DMS153 (cell line): ENCODE data around the gene PCK1.

Source experiments
- DNase-seq: peaks from one replicate; lab custom pipeline; 2025; lab: John Stamatoyannopoulos, UW

The PCK1 gene

DNA sequence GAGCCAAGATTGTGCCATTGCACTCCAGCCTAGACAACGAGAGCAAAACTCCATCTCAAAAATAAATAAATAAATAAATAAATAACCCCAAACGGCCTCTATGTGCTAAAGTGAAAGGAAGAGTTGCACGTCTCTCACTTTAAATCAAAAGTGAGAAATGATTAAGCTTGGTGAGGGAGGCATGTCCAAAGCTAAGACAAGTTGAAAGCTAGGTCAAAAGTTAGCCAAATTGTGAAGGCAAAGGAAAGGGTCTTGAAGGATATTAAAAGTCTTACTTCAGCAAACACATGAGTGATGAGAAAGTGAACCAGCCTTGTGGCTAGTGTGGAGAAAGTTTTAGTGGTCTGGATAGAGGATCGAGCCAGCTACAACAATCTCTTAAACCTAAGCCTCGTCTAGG lies 45.0 kb downstream of the PCK1 start:
- no peak for DNase-seq

DNA sequence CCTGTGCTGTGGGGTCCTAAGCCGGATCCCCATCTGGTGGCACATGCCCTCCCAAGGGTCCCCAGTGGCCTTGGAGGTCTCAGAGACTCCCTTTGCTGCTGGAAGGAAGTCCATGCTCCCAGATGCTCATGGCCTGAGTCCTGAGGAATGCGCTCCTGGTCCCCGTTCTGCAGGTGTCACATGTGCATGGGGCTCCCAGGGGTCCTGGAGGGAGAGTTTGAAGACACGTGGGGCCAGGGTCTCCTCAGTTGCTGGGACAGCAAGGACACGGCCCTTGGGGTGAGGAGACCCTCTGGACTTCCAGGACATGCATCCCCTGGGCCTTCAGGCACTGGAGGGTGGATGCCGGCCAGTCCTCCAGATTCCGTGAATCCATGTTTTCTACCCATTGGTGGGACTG lies 47.6 kb downstream of the PCK1 start:
- DNase-seq = no peak

DNA sequence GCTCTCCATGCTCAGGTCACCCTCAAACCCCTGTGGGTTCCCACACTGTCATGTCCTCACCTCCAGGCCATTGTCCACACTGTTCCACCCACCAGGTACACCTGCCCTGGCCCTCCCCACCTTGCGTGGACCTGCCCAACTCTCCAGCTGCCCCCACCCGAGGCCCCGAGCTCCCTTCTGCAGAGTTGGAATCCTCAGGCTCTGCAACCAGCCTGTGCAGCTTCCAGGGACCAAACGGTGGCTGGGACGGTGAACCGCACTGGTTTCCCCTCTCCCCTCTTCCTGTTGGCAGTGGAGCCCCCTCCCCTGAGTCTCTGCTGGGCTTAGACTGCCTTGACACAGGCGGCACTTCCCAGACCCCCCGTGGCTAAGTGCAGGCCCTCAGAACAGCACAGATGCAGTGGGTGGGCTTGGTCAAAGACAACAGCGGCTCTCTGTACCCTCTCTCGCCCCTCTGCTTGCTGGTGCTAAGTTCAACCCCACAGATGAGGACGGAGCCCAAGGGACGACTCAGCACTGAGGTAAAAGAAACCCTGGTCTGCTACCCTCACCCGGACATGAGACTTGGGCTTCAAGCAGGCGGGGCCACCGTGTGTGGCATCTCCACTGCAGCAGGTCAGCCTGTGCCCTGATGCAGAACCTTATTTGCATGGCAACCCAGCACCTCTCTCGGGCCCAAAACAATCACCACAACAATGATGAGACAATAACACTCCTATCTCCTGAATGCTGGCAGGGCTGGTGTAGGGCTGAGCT lies 48.4 kb downstream of the PCK1 start:
- no peak for DNase-seq

DNA sequence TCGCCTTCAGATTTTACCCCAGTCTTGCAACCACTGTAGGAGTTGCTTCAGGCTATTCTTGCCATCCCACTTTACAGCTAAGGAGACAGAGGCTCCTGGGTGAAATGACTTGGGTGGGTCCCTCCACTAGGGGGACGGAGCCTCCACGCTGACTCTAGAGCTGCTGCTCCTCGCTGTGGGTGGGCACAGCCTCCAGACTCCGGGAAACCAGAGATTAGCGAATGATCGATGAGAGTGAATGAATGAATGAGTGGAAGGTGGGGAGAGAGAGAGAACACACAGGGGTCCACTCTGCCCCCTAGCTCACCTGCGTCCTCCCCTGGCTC lies 48.9 kb downstream of the PCK1 start:
- no peak for DNase-seq

DNA sequence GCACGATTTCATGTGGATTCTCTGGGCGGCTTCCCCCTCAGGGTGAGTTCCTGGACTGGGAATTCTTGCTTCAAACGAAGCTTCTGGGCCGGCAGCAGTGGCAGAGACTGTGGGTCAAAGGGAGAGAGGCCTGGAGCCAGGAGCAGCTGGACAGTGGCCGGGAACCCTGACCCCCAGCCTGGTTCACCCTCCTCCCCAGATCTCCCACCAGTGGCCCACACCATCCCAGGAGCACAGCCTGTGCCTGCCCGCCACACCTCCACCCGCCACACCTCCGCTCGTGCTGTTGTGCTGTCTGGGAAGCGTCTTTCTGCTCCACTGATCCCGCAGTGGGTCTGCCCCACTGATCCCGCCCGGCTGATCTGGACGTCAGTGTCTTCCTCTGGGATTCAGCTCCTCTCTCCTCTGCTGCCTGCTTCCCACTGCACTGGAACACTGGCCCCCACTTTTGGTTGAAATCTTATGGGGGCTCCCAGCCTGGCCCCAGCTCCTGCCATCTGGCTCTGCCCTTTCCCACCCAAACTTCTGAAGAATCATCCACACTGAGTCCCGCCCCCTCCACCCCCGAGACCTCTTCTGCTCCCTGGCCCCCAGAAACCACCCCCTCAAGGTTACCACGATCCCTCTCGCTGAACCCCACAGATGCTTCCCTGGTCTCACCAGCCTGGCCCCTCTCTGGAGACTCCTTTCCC lies 49.5 kb downstream of the PCK1 start:
- DNase-seq = no peak

DNA sequence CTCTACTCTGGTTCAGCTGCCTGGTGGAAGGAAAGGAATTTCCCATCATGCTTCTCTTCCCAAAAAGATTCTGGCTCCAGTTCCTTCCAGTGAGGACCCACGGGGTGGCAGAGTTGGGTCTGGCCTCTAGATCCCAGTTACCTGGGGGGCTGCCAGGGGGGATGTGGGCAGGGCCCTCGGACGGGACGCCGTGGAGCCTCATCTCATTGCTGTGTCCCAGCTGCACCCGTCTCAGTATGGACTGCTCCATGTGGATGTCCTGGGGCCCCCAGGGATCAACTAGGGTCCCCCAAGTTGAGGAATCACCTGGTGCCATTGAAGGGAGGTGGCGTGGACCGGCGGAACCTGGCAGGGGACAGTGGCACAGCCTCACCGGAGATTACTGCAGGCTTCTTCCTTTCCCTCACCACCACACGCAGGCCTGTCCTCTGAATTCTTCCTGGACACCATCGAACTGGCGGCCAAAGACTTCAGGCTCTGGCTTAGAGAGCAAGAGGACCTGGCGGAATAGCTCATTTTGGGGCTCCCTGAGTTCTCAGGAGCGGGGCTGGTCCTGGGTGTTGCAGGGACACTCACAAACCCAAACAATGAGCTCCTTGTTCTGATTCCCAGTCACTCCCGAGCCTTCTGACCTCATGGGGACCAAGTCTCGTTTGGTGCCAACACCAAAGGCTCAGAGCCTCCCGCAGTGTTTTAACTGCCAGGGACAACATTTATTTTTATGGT lies 50.8 kb downstream of the PCK1 start:
- no peak for DNase-seq

DNA sequence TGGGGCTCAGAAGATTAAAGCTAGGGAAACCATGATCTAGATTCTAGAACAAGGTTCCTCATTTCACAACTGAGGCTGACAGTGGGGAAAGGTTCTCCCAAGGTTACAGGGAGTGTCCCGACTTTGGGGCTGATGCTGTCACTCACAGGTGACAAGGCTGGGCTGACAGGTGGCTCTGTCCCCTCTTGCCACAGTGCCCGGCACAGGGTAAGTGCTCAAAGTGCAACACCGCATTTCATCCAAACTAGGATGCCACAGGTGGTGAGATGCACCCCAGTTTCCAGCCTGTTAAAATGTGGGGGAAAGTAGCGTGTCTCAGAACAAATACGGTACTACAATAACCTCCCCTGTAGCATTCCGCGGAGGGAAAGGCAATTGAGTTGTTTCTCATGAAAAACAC lies 51.5 kb downstream of the PCK1 start:
- DNase-seq = no peak

DNA sequence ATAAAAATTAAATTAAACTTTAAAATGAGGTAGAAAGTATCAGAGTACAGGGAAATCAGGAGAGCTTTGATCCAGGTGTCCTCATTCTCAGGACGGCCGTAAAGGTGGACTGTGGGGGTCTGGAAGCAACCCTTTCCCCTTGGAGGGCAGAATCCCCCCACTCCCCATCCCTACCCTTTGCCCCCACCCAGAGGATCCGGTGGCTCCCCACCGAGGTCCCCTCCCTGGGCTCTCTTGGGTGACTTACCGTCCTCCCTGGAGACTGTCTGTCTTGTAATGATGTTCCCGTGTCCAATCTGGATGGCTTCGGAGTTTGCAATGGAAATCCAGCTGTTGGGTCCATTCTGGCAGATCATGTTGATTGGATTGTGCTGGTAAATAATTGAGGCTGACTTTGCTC lies 52.0 kb downstream of the PCK1 start:
- no peak for DNase-seq

DNA sequence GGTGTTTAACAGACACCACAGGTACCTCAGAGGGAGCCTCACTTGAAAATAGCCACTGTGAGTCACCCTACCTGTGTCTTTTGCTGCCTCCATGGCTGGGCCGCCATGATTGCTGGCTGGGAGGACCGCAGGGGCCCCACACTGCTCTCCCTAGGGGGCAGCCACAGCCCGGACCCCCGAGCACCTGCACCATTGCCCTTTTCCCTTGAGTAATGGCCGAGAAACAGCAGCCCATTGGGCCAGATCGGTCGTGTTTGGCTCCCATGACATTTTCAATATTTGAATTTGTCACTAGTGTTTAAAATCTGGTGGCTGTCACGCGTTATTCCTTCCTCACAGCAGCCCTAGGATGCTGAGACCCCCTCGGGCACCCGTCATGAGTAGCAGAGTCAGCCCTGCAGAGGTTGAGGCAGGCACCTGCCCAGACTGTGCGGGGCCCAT lies 52.6 kb downstream of the PCK1 start:
- DNase-seq = no peak

DNA sequence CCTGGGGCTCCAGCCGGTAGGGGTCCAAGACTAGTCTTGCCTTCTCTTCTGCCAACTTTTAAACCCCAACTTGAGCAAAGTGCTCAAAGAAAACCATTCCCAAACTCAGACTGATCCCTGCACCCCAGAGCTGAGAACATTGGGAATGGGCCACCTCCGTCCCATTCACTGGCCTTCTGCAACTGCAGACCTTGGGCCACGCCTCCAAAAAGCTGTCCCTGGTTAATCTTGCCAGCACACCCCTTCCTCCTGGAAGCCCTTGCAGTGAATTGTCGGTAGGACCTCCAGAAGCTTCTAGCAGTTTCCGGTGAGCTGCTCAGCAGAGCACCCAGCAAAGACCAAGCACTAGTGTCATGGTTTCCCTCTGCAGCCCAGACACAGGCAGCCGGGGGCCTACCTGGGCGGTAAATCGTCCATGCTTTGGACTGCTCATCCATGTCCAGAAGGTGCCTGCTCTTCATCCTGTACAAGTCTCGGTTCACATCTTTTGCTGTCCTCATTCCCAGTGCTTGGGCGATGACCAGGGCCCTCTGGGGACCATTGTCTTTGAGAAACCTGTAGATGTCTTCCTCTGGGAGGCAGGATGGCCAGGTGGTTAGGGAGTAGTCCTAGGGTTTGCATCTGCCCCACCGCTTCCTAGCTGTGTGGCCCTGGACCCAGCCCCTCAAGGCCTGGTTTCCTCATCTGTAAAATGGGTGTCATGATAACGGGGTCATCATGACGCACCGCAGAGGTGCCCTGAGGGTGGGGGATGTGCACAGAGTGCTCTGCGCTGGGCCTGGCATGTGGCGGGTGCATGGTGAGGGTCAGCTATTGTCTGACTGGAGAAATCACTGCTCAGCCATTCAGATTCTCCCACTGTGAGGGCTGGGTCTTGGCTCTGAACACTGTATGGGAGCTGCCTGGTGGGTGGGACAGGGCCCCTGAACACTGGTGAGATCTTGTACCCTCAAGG lies 53.9 kb downstream of the PCK1 start:
- no peak for DNase-seq

DNA sequence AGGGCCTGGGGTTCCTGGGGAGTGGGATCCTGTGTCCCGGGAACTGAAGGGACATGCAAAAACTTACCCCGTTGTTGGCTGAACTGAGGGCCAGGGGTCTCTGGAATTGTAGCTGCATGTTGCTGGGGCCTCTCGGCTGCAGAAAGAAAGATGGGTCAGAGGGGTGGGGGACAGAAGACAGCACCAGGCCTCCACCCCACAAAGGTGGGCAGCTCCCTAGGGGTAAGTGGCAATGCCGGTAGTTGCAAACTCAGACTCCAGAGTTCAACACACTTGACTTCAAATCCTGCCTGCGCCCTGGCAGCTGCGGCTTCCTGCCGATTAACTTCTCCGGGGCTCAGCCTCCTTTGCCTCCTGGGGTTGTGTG lies 54.5 kb downstream of the PCK1 start:
- DNase-seq = no peak

DNA sequence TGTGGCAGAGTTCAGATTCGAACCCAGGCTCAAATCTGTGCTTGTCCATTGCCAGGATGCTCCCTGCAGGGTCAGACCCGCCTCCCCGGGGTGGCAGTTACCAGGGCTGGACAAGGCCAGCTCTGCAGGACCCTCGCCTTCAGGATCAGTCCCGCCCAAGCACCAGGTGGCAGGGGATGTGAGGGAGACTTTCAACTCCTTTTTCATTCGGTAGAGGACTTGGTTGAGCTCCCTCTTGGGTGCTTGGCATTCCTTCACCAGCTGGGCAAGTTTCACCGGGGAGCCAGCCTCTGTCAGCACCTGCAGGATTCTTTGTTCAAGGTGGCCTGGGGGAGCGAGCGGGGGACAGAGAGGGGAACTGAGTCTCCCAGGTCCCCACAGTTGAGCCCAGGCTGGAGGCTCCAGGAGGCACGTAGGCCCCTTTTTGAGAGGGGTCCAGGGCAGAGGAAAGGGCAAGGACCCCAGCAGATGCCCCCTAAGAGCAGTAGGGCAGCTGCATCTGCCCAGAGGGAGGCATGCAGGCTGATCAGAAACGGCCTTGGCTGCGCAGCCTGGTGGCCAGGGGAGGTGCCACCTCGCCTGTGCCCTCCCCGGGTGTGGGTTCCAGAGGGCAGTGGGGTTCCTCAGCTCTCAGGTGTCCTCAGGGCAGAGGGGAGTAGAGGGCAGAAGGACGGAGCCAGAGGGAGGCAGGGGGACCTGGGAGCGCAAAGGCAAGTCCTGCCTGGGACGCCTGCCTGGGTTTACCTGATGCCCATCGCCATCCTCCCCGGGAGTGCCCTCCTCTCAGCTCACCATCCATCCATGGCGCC lies 55.4 kb downstream of the PCK1 start:
- no peak for DNase-seq

DNA sequence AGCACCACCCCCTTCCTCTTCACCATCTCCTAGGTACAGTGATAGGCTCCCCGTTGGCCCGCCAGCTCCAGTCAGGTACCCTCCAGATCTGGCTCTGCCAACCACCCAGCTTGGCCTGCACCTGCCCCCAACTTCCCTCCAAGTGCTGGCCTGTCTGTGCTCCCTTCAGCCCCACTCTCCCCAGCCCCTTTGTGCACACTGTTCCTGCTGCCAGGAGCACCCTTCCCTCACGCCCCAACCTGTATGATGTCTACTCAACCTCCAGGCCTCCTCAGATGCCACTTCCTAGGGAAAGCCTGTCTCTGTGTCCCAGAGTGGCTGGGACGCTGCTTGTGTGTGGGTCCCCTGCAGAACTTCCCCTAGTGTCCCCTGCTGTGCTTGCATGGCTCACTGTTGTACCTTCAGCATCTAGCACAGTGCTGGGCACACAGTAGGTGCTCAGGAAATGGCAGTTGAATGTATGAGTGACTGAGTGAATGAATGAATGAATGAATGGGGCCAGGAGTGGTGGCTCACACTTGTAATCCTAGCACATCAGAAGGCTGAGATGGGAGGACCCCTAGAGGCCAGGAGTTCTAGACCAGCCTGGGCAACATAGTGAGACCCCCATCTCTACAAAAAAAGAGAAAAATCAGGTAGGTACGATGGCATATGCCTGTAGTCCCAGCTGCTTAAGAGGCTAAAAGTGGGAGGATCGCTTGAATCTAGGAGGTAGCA lies 56.3 kb downstream of the PCK1 start:
- DNase-seq = no peak
